ENCODE measurements around the gene HOXA11.
A peak's percentile ranks its signal among the peaks of the same experiment; 100 is the strongest.

Gene HOXA11

GRCh38 chr7:27176962-27177794 lies 7.9 kb downstream of the HOXA11 start:
- no peak overlapping the region for H3K27ac ChIP-seq

GRCh38 chr7:27176524-27176845 lies 8.5 kb downstream of the HOXA11 start:
- no peak overlapping the region for H3K27ac ChIP-seq

More at GRCh38 chr7:27176962-27177794, 7.9 kb downstream of the HOXA11 start:
- TF ChIP-seq CTCF (IDR thresholded peaks at IDR 0.05) (no peak), ZFX (IDR thresholded peaks at IDR 0.05; ENCODE audit: borderline replicate concordance) (no peak)

GRCh38 chr7:27175626-27176523 lies 9.2 kb downstream of the HOXA11 start:
- H3K27ac ChIP-seq, result no peak overlapping the region
- TF ChIP-seq CTCF (IDR thresholded peaks at IDR 0.05) (no peak), ZFX (IDR thresholded peaks at IDR 0.05; ENCODE audit: borderline replicate concordance) (no peak)

More at GRCh38 chr7:27176524-27176845, 8.5 kb downstream of the HOXA11 start:
- TF ChIP-seq ZFX (IDR thresholded peaks at IDR 0.05; ENCODE audit: borderline replicate concordance), result no peak
- no peak for TF ChIP-seq CTCF (IDR thresholded peaks at IDR 0.05)

- TF ChIP-seq ZFX (IDR thresholded peaks at IDR 0.05; ENCODE audit: borderline replicate concordance) (no peak), CTCF (IDR thresholded peaks at IDR 0.05) (no peak)
- H3K27ac ChIP-seq, result peak overlapping the region; percentile 81
Measured at GRCh38 chr7:27174874-27175625, 10.0 kb downstream of the HOXA11 start.

GRCh38 chr7:27173956-27174873 lies 10.8 kb downstream of the HOXA11 start, which contains the start of gene HOXA10:
Gene HOXA10 (minus strand): TSS chr7:27174320. CDS start chr7:27174306, 14 bp downstream.
- H3K27ac ChIP-seq, result peak within 1 kb of the TSS; percentile 81
- TF ChIP-seq CTCF (IDR thresholded peaks at IDR 0.05) (no peak), ZFX (IDR thresholded peaks at IDR 0.05; ENCODE audit: borderline replicate concordance) (no peak)

GRCh38 chr7:27173511-27173955 lies 11.5 kb downstream of the HOXA11 start:
- TF ChIP-seq CTCF (IDR thresholded peaks at IDR 0.05), result no peak
- no peak for TF ChIP-seq ZFX (IDR thresholded peaks at IDR 0.05; ENCODE audit: borderline replicate concordance)
- peak overlapping the region; percentile 81 for H3K27ac ChIP-seq
